ENCODE measurements around the gene TBC1D16.

Gene TBC1D16

GRCh38 chr17:79986411-79987186 lies 49.1 kb downstream of the TBC1D16 start:
- POLR2A ChIA-PET, result no interaction called here
- no peak for DNase-seq (ENCODE audit: extremely low spot score)
- TF ChIP-seq CTCF (IDR thresholded peaks at IDR 0.05; ENCODE audit: control extremely low read depth, extremely low read depth, low read depth, missing control alignments), result no peak
- CTCF ChIA-PET, result interaction anchor here (1.1 to 2.2 kb wide), 5 partner anchors 11 to 241 kb away, joined by 3 to 4 read pairs (median 3); no protein-coding TSS in a partner anchor

GRCh38 chr17:79985943-79986391 lies 49.7 kb downstream of the TBC1D16 start:
- DNase-seq (ENCODE audit: extremely low spot score), result no peak
- POLR2A ChIA-PET, result no interaction called here

GRCh38 chr17:79985361-79985942 lies 50.2 kb downstream of the TBC1D16 start:
- ChIA-PET CTCF (interaction anchor here (1.1 to 2.2 kb wide), 5 partner anchors 10 to 240 kb away, joined by 3 to 4 read pairs (median 3); no protein-coding TSS in a partner anchor), POLR2A (no interaction called here)
- no peak for TF ChIP-seq CTCF (IDR thresholded peaks at IDR 0.05; ENCODE audit: control extremely low read depth, extremely low read depth, low read depth, missing control alignments)
- DNase-seq (ENCODE audit: extremely low spot score), result no peak

More at GRCh38 chr17:79985943-79986391, 49.7 kb downstream of the TBC1D16 start:
- TF ChIP-seq CTCF (IDR thresholded peaks at IDR 0.05; ENCODE audit: control extremely low read depth, extremely low read depth, low read depth, missing control alignments), result no peak
- CTCF ChIA-PET, result interaction anchor here (1.1 to 2.2 kb wide), 5 partner anchors 10 to 240 kb away, joined by 3 to 4 read pairs (median 3); no protein-coding TSS in a partner anchor

- ChIA-PET CTCF (interaction anchor here (1.3 to 2.2 kb wide), 2 partner anchors 19 to 23 kb away, joined by 3 to 4 read pairs; no protein-coding TSS in a partner anchor), POLR2A (no interaction called here)
- TF ChIP-seq CTCF (IDR thresholded peaks at IDR 0.05; ENCODE audit: control extremely low read depth, extremely low read depth, low read depth, missing control alignments), result no peak
- DNase-seq (ENCODE audit: extremely low spot score), result no peak
Measured at GRCh38 chr17:79984877-79985276, 50.8 kb downstream of the TBC1D16 start.

- no peak for TF ChIP-seq CTCF (IDR thresholded peaks at IDR 0.05; ENCODE audit: control extremely low read depth, extremely low read depth, low read depth, missing control alignments)
- DNase-seq (ENCODE audit: extremely low spot score), result no peak
- ChIA-PET POLR2A (no interaction called here), CTCF (interaction anchor here (1.2 to 2.2 kb wide), 2 partner anchors 19 to 24 kb away, joined by 4 read pairs; no protein-coding TSS in a partner anchor)
Measured at GRCh38 chr17:79984045-79984840, 51.4 kb downstream of the TBC1D16 start.

- TF ChIP-seq CTCF (IDR thresholded peaks at IDR 0.05; ENCODE audit: control extremely low read depth, extremely low read depth, low read depth, missing control alignments), result no peak
- DNase-seq (ENCODE audit: extremely low spot score), result no peak
- ChIA-PET CTCF (interaction anchor here (1.2 kb wide), 1 partner anchor 25 kb away, joined by 4 read pairs; no protein-coding TSS in a partner anchor), POLR2A (no interaction called here)
Measured at GRCh38 chr17:79983456-79983855, 52.2 kb downstream of the TBC1D16 start.
